Activated naive CD8-positive, alpha-beta T cell treated with anti-CD3 and anti-CD28 coated beads, Interleukin-2, amount 10 ng/mL, durations not matched to agents 7 days and 5 days (primary cell): ENCODE measurements around the gene MMP21. TPM values are rescaled to one million over a fixed set of nuclear protein-coding genes. Genes with fewer than 3 reads are reported as not detected.

Source experiments
- ATAC-seq: fragments of 150-1000 bp; cut with Tn5 transposase; one replicate; pipeline ENCODE4 v1.10.0; 2021; ENCODE audit warnings: low read depth, moderate library complexity
- POLR2A ChIA-PET: fragments of 350-600 bp; sonication (Branson Sonifier 250); formaldehyde crosslinking; loops from one replicate; lab custom pipeline; 2021; ENCODE audit warnings: antibody characterized with exemption; lab: Charles Lee
- DNase-seq: peaks from one replicate; pipeline ENCODE4 v3.0.0; 2021
- H3K27ac Mint-ChIP-seq: one replicate; pipeline ENCODE4 v1.8.0; 2022; ENCODE audit warnings: mild to moderate bottlenecking, mixed read lengths
- H3K27me3 Mint-ChIP-seq: one replicate; pipeline ENCODE4 v1.8.0; 2022; ENCODE audit warnings: mild to moderate bottlenecking, moderate library complexity, mixed read lengths
- H3K36me3 Mint-ChIP-seq: one replicate; pipeline ENCODE4 v1.8.0; 2021; ENCODE audit warnings: mild to moderate bottlenecking, mixed read lengths
- H3K4me1 Mint-ChIP-seq: one replicate; pipeline ENCODE4 v1.8.0; 2021; ENCODE audit warnings: mixed read lengths
- H3K4me3 Mint-ChIP-seq: one replicate; pipeline ENCODE4 v1.8.0; 2022; ENCODE audit warnings: mild to moderate bottlenecking, moderate library complexity, mixed read lengths
- H3K9me3 Mint-ChIP-seq: one replicate; pipeline ENCODE4 v1.8.0; 2021; ENCODE audit warnings: mixed read lengths
- total RNA-seq, 2 experiments: library from RNA; stranded (reverse); gene quantifications; one replicate each; pipeline ENCODE4 v1.2.3, GENCODE V29; 2021

MMP21 gene
- total RNA-seq, 2 experiments from 2014 or later = 0.20 to 0.25 TPM

DNA sequence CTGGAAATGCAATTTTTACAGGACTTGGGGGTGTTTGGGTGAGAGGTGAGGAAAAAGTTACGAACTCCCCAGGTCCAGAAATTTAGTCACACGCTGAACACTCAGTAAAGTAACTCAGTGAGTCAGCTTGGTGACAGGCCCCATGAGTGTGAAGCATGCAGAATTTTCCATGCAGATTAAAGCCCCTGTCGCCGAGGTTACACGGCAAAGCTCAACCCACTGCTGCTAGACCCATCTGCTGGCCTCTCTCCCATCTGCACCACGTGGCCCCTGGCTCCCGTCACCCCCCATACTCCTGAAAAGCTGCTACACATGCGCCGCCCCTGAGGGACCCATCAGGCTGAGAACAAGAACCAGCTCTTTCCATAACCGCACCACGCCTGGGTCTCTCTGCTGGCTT is 7.0 kb upstream of the MMP21 start:
- POLR2A ChIA-PET = no interaction called here

DNA sequence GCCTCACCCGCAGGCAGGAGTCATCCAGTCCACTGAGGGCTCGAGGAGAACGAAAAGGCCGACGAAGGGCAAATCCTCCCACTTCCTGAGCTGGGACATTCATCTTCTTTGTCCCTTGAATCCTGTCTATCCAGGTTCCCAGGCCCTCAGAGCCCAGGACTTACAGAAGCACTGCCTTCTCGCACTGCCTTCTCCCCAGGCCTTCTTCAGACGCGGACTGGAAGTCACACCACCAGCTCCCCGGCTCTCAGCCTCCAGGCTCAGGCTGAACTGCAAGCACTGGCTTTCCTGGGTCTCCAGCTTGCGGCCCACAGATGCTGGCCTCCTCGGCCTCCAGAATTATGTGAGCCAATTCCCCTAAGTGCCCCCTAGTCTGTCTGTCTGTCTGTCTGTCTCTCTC is 6.4 kb upstream of the MMP21 start:
- H3K27ac Mint-ChIP-seq = no peak overlapping the region
- POLR2A ChIA-PET = no interaction called here
- H3K4me3 Mint-ChIP-seq = no peak overlapping the region
- DNase-seq (no peak), ATAC-seq (no peak)
- no peaks in the 10 kb centered on the region for H3K36me3 Mint-ChIP-seq
- no peaks in the 10 kb centered on the region for H3K4me1 Mint-ChIP-seq
- H3K27me3 Mint-ChIP-seq = no peaks in the 10 kb centered on the region
- H3K9me3 Mint-ChIP-seq = no peaks in the 10 kb centered on the region

More for the DNA sequence above, 7.0 kb upstream of the MMP21 start:
- ATAC-seq (no peak), DNase-seq (no peak)
- Mint-ChIP-seq H3K36me3 (peaks cover under 1% of the 10 kb centered on the region), H3K4me3 (no peak overlapping the region), H3K27me3 (no peaks in the 10 kb centered on the region), H3K9me3 (no peaks in the 10 kb centered on the region), H3K4me1 (peaks cover 3% of the 10 kb centered on the region), H3K27ac (no peak overlapping the region)

- DNase-seq (no peak), ATAC-seq (no peak)
- no peaks in the 10 kb centered on the region for H3K27me3 Mint-ChIP-seq
- POLR2A ChIA-PET = no interaction called here
- no peak overlapping the region for H3K4me3 Mint-ChIP-seq
- no peaks in the 10 kb centered on the region for H3K4me1 Mint-ChIP-seq
- no peak overlapping the region for H3K27ac Mint-ChIP-seq
- no peaks in the 10 kb centered on the region for H3K36me3 Mint-ChIP-seq
- H3K9me3 Mint-ChIP-seq = no peaks in the 10 kb centered on the region
Observed at GRCh38 chr10:125781374-125781773, 5.8 kb upstream of the MMP21 start.

DNA sequence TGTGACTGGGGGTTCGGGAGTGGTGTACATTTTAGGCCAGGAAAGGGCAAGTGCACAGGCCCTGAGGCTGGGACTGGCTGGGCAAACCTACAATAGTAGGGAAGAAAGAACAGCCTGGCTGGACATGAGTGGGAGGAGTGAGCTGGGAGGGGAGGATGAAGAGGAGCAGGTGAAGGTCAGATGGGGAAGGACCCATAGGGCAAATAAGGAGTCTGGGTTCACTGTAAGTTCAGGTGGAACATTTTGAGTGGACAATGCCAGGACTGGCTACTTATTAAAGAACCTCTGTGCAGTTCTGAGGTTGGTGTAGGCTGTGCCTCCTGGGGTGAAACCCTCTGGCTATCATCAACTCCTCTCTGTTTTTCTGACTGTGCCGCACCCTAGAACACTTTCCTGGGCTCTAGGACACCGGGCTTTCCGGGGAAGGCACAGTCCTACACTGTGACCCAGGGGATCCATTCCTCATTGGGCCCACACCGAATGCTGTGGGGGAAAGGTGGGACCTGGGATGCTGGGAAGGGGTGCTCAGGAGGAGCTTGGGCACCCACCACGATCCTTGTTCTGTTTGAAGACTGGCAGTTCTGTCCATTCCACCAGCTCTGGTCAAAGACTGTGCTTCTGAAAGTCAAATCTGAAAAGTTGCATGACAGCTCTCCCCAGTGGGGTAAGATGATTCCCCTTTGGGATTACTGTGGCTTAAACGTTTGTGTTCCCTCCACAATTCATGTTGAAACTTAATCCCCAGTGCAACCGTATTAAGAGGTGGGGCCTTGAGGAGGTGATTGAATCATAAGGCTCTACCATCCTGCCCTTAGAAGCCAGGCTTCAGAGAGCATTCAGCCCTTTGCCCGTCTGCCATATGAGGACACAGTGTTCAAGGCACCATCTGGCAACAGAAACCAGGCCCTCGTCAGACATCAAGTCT is 4.0 kb upstream of the MMP21 start:
- Mint-ChIP-seq H3K27ac (no peak overlapping the region), H3K4me1 (no peaks in the 10 kb centered on the region), H3K4me3 (no peak overlapping the region), H3K27me3 (no peaks in the 10 kb centered on the region), H3K9me3 (no peaks in the 10 kb centered on the region), H3K36me3 (no peaks in the 10 kb centered on the region)
- no peak for ATAC-seq
- POLR2A ChIA-PET = no interaction called here
- no peak for DNase-seq

DNA sequence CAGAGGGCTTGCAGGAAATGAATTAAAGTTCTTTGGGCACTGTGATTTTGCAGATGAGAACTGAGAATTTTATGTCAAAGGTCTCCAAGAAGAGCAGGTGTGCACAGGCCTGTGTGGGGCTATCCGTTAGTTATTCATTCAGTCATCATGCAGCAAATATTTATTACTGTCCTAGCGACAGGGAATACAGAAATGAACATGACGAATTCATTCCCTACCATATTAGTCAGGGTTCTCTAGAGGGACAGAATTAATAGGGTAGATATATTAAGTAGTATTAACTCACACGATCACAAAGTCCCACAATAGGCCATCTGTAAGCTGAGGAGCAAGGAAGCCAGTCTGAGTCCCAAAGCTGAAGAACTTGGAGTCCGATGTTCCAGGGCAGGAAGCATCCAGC is 2.9 kb upstream of the MMP21 start:
- no peaks in the 10 kb centered on the region for H3K27me3 Mint-ChIP-seq
- no peak for DNase-seq
- POLR2A ChIA-PET = no interaction called here
- no peak for ATAC-seq
- no peak overlapping the region for H3K4me3 Mint-ChIP-seq
- H3K4me1 Mint-ChIP-seq = no peaks in the 10 kb centered on the region
- no peaks in the 10 kb centered on the region for H3K36me3 Mint-ChIP-seq
- no peaks in the 10 kb centered on the region for H3K9me3 Mint-ChIP-seq
- H3K27ac Mint-ChIP-seq = no peak overlapping the region

DNA sequence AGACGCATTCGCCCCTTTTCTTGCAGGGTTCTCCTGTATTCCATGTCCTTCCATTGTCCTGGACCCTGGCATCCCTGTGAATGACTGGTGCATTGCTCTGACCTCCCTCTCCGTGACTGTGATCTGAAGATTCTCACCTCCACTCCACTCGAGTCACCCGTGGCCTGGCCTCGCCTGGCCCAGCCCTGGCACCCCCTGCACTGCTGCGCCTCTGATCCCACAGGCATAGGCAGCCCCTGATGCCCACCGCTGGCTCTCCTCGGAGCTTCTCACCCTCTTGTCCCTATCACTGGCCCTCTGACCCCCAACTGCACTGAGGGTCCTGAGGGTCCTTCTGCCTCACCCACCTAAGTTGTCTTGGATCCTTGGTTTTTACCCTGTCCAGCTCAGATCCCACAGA is 2.2 kb upstream of the MMP21 start:
- H3K4me1 Mint-ChIP-seq = no peaks in the 10 kb centered on the region
- no peak for DNase-seq
- no peak overlapping the region for H3K4me3 Mint-ChIP-seq
- H3K27ac Mint-ChIP-seq = no peak overlapping the region
- no peaks in the 10 kb centered on the region for H3K36me3 Mint-ChIP-seq
- H3K9me3 Mint-ChIP-seq = no peaks in the 10 kb centered on the region
- POLR2A ChIA-PET = no interaction called here
- H3K27me3 Mint-ChIP-seq = no peaks in the 10 kb centered on the region
- ATAC-seq = no peak

DNA sequence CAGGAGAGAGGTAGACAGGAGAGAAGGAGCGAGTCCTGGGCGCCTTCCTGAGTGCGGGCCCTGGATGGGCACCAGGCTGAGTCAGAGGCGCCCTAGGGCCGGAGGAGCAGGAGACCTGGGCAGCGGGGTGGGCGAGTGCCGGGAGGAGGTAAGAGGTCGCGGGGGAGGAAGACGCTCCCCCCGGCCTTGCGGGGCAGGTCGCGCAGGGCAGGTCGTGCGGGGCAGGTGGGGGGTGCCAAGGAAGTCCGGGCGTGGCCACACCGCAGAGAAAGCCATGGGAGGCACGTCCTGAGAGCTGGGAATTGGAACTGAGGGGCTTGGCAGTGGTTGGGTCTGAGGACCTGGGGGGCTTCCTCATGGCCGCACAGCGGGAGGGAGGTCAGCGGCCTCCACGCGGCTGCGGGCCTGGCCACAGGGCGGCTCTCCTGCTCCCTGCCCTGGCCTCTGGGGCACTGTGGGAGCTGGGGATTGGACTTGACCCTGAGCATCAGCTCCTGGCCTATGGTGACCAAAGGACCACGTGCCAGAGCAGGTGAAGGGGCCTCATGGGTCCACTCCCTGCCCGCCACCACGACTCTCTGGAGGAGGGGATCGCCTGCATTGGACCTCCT is 935 bp downstream of the MMP21 start:
- no peaks in the 10 kb centered on the region for H3K4me1 Mint-ChIP-seq
- no peaks in the 10 kb centered on the region for H3K36me3 Mint-ChIP-seq
- DNase-seq = no peak
- no peaks in the 10 kb centered on the region for H3K9me3 Mint-ChIP-seq
- no peak overlapping the region for H3K27ac Mint-ChIP-seq
- H3K27me3 Mint-ChIP-seq = no peaks in the 10 kb centered on the region
- POLR2A ChIA-PET = no interaction called here
- no peak for ATAC-seq
- no peak overlapping the region for H3K4me3 Mint-ChIP-seq

DNA sequence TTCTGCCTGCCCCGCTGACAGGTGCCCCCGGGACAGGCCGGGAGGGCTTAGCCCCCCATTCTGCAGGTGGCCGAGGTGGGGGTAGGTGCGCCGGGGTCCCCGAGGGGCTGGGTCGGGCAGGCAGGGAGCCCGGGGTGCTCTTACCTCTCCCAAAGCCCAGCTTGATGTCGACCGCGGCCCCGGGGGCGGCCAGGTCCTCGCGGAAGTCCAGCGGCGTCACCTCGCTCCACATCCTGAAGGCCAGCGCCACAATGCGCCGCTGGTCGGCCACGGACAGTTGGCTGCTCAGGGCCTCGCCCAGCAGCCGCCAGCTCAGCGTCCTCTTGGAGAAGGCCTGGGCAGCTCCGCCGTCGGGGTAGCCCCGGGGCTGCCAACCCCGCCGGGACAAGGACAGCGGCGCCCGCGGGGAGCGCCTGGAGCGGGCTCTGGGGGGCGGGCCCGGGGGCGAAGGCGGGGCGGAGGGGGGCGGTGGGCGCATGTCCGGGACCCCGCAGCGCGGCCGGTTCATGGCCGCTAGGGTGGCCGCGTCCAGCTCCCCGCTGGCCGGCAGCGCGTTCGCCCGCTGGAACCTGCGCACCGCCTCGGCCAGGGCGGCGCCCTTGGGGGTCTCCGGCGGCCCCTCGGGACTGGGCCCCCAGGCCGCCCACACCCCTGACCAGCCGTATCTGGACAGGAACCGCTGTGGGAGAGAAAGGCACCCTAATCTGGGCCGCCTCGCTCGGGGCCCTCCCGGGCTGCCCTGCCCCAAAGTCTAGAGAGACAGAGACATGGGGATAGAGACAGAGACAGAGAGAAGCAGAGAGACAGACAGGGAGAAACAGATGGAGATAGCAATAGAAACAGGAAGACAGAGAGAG is 1.7 kb downstream of the MMP21 start:
- POLR2A ChIA-PET = no interaction called here
- Mint-ChIP-seq H3K27me3 (no peaks in the 10 kb centered on the region), H3K9me3 (no peaks in the 10 kb centered on the region), H3K4me3 (no peak overlapping the region), H3K27ac (no peak overlapping the region), H3K4me1 (no peaks in the 10 kb centered on the region), H3K36me3 (peaks cover 2% of the 10 kb centered on the region)
- no peak for DNase-seq
- ATAC-seq = no peak

DNA sequence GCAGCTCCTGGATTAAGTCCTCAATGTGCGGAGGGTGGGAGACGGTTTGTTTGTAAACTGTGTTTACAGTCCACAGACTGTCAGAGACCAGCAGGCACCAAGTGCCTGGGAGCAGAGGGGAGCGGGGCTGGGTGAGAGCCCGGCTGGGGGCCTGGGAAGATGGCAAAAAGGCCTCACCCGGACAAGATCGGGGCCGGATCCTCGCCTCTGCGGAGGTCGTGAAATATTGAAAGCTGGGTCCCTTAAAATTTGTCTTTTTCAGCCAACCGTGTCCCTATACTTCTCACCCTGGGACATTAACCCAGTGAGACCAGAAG is 2.8 kb downstream of the MMP21 start:
- ATAC-seq = no peak
- H3K4me3 Mint-ChIP-seq = no peak overlapping the region
- peaks cover 2% of the 10 kb centered on the region for H3K36me3 Mint-ChIP-seq
- H3K27ac Mint-ChIP-seq = no peak overlapping the region
- H3K4me1 Mint-ChIP-seq = no peaks in the 10 kb centered on the region
- POLR2A ChIA-PET = no interaction called here
- H3K27me3 Mint-ChIP-seq = no peaks in the 10 kb centered on the region
- no peak for DNase-seq
- no peaks in the 10 kb centered on the region for H3K9me3 Mint-ChIP-seq

- no peaks in the 10 kb centered on the region for H3K9me3 Mint-ChIP-seq
- peaks cover 2% of the 10 kb centered on the region for H3K36me3 Mint-ChIP-seq
- H3K4me1 Mint-ChIP-seq = no peaks in the 10 kb centered on the region
- ATAC-seq = no peak
- no peak overlapping the region for H3K4me3 Mint-ChIP-seq
- POLR2A ChIA-PET = no interaction called here
- no peak overlapping the region for H3K27ac Mint-ChIP-seq
- DNase-seq = no peak
- no peaks in the 10 kb centered on the region for H3K27me3 Mint-ChIP-seq
Observed at GRCh38 chr10:125772112-125772863, 3.3 kb downstream of the MMP21 start.

DNA sequence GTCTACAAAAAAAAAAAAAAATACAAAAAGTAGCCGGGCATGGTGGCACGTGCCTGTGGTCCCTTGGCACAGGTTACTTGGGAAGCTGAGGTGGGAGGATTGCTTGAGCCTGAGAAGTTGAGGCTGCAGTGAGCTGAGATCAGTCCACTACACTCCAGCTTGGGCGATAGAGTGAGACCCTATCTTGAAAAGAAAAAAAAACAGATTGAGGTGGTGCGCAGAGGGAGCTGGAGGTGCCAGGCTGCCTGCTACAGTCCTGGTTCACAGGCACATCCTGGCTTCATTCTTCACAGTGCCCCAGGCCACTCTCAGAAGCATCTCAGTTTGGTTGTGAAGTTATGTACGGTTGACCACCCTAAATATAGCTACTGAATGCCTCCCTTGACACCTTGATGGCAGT is 4.8 kb downstream of the MMP21 start:
- H3K9me3 Mint-ChIP-seq = no peaks in the 10 kb centered on the region
- peaks cover 6% of the 10 kb centered on the region for H3K36me3 Mint-ChIP-seq
- ATAC-seq (no peak), DNase-seq (no peak)
- H3K27me3 Mint-ChIP-seq = no peaks in the 10 kb centered on the region
- H3K27ac Mint-ChIP-seq = no peak overlapping the region
- POLR2A ChIA-PET = interaction anchor here (0.6 kb wide), 1 partner anchor 1760 kb away, joined by 3 read pairs; no protein-coding TSS in a partner anchor
- no peak overlapping the region for H3K4me3 Mint-ChIP-seq
- H3K4me1 Mint-ChIP-seq = no peaks in the 10 kb centered on the region

DNA sequence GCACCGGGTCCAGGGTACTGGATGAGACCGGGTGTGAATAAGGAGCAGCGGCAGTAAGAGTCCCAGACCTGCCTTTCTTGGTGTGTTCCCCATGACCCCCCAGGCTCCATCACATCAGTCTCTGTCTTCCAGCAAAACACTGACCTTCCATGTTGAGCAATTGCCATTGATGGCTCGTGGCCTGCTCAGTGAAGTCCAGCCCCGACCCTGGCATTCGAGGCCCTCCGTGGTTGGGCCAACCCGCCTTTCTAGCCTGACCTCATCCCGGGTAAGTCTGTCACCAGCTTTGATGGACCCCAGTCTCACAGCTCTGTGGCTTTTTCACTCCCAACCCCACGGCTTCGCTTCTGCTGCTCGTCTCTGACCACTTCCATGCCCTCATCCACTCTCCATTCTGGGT is 6.4 kb downstream of the MMP21 start:
- Mint-ChIP-seq H3K4me1 (no peaks in the 10 kb centered on the region), H3K36me3 (peaks cover 19% of the 10 kb centered on the region), H3K9me3 (no peaks in the 10 kb centered on the region), H3K27ac (no peak overlapping the region), H3K27me3 (no peaks in the 10 kb centered on the region), H3K4me3 (no peak overlapping the region)
- DNase-seq (no peak), ATAC-seq (no peak)
- POLR2A ChIA-PET = no interaction called here

GRCh38 chr10:125768219-125768855 is 7.3 kb downstream of the MMP21 start:
- no peaks in the 10 kb centered on the region for H3K9me3 Mint-ChIP-seq
- DNase-seq (no peak), ATAC-seq (no peak)
- H3K27ac Mint-ChIP-seq = no peak overlapping the region
- H3K27me3 Mint-ChIP-seq = no peaks in the 10 kb centered on the region
- POLR2A ChIA-PET = no interaction called here
- H3K36me3 Mint-ChIP-seq = peaks cover 23% of the 10 kb centered on the region
- H3K4me1 Mint-ChIP-seq = no peaks in the 10 kb centered on the region
- H3K4me3 Mint-ChIP-seq = no peak overlapping the region
